ENCODE data around the gene LMBR1L. TPM values are rescaled to one million over a fixed set of nuclear protein-coding genes. Genes with fewer than 3 reads are reported as not detected.

Gene LMBR1L
- polyA plus RNA-seq, 3 donors: 22.5 to 38.7 (median 28.2) TPM

Other genes with a start within 250 kb of the LMBR1L start
- gene RND1, start 245.0 kb downstream of the LMBR1L start, polyA plus RNA-seq: 10 to 100 TPM in 1 of 3 donors, 1 to 10 TPM in 2; 2.1 to 12.4 (median 9.0) TPM
- 100 to 1,000 TPM in 1 of 3 donors, 10 to 100 TPM in 2; 30.5 to 156 (median 45.0) TPM for gene FKBP11, start 185.4 kb downstream of the LMBR1L start, polyA plus RNA-seq
- 10 to 100 TPM; 26.8 to 73.8 (median 68.1) TPM for gene ARF3, start 153.4 kb downstream of the LMBR1L start, polyA plus RNA-seq
- gene WNT10B, start 139.1 kb downstream of the LMBR1L start, polyA plus RNA-seq: 1 to 10 TPM in 1 of 3 donors, under 1 TPM in 2; 0.17 to 1.9 (median 0.70) TPM
- gene WNT1, start 132.5 kb downstream of the LMBR1L start, polyA plus RNA-seq: not detected
- gene DDN, start 111.5 kb downstream of the LMBR1L start, polyA plus RNA-seq: under 1 TPM in 2 of 3 donors, not detected in 1; 0.10 to 0.12 TPM
- gene PRKAG1, start 92.1 kb downstream of the LMBR1L start, polyA plus RNA-seq: 10 to 100 TPM; 33.6 to 59.4 (median 54.5) TPM
- 10 to 100 TPM; 12.6 to 41.6 (median 23.4) TPM for gene KMT2D, start 50.1 kb downstream of the LMBR1L start, polyA plus RNA-seq
- 1 to 10 TPM in 1 of 3 donors, under 1 TPM in 2; 0.53 to 2.6 (median 0.55) TPM for gene RHEBL1, start 40.9 kb downstream of the LMBR1L start, polyA plus RNA-seq
- 1 to 10 TPM in 2 of 3 donors, under 1 TPM in 1; 0.22 to 1.8 (median 1.5) TPM for gene DHH, start 16.0 kb downstream of the LMBR1L start, polyA plus RNA-seq
- 100 to 1,000 TPM; 184 to 751 (median 746) TPM for gene TUBA1B, start 20.5 kb upstream of the LMBR1L start, polyA plus RNA-seq
- 100 to 1,000 TPM in 2 of 3 donors, 10 to 100 TPM in 1; 51.3 to 167 (median 154) TPM for gene TUBA1A, start 78.2 kb upstream of the LMBR1L start, polyA plus RNA-seq
- gene TUBA1C, start 154.2 kb upstream of the LMBR1L start, polyA plus RNA-seq: 100 to 1,000 TPM; 108 to 342 (median 166) TPM
- 1 to 10 TPM in 2 of 3 donors, under 1 TPM in 1; 0.43 to 2.4 (median 2.1) TPM for gene PRPH, start 184.3 kb upstream of the LMBR1L start, polyA plus RNA-seq
- 1 to 10 TPM in 1 of 3 donors, under 1 TPM in 2; 0.22 to 2.4 (median 0.33) TPM for gene TROAP, start 212.4 kb upstream of the LMBR1L start, polyA plus RNA-seq
- not detected for gene C1QL4, start 226.3 kb upstream of the LMBR1L start, polyA plus RNA-seq
- gene DNAJC22, start 236.0 kb upstream of the LMBR1L start, polyA plus RNA-seq: 1 to 10 TPM in 1 of 3 donors, under 1 TPM in 2; 0.22 to 4.0 (median 0.62) TPM

Measured in adipose tissue (tissue), 3 donors.